GM12875 (cell line): ENCODE data around the gene PRKN.

ENCODE experiments used
- H3K4me3 ChIP-seq: one replicate; pipeline ENCODE4 v1.5.1; 2011; ENCODE audit warnings: low read depth, low read length, control low read depth
- CTCF ChIP-seq: IDR thresholded peaks from 2 replicates; pipeline ENCODE4 v1.5.1; 2011; ENCODE audit warnings: low read depth, mild to moderate bottlenecking, control low read depth, inconsistent platforms, low read length, moderate library complexity, borderline replicate concordance; ENCODE audit not compliant: insufficient read depth

The PRKN gene

DNA sequence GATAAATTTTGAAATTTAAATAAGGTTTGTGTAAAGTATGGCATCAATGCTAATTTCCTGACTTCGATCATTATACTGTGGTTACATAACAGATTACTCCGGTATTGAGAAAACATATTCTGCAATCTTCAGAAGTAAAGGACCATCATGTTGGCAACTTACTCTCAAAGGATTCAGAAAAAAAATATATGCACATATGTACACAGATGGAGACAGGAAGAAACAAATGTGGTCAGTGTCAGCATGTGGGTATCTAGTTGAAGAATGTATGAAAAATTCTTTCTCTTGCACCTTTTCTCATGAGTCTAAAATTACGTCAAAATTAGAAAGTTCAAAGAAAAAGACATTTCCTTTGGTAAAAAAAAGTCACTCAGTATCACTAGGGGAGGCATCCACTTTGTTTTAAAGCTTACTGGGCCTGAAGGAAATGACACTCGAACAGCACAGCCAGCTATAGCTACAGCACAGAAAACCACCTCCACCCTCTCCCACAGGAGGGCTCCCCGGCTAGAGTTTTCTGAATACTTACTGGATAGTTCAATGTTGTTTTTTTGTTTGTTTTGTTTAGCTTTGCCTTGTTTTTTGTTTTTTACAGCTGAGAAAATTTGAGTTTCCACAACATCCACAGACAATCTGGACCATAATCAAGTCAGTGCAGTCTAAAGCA, 1136.5 kb downstream of the PRKN start:
- H3K4me3 ChIP-seq = no peak overlapping the region
- no peak for TF ChIP-seq CTCF

GRCh38 chr6:161586887-161587286, 1140.7 kb downstream of the PRKN start:
- TF ChIP-seq CTCF = no peak
- no peak overlapping the region for H3K4me3 ChIP-seq

DNA sequence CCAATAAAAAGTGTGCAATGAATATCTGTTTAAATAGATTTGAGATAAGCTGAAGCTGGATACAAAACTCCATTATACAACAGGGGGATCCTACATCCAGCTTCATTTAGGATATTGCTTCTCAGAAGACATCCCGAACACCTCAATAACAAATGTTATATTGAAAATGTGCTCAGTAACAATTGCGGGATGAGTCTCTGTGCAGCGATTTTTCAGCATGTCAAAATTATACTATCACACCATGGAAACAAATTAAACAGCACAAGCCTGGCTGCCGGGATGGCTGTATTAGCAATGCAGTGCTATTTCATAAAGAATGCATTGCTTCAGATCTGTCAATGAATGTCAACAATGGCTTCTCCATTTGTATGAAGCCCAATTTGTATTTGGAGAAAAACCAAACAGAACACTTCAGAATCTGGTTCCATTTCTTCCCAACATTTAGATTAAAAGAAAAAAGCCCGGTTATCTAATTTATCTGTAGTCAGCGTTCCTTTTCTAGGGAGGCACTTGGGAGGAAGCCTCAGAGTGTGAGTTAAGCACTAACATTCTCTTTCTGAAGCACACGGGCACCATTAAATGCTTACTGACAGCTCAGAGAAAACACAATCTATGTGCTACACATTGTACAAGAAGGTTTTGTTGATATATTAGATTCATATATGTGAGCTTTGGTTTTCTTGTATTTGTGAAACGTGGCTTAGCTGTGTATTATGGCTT, 1142.8 kb downstream of the PRKN start:
- TF ChIP-seq CTCF = no peak

GRCh38 chr6:161584051-161584450, 1143.5 kb downstream of the PRKN start:
- H3K4me3 ChIP-seq = no peak overlapping the region
- TF ChIP-seq CTCF = no peak

More for the DNA sequence above, 1142.8 kb downstream of the PRKN start:
- no peak overlapping the region for H3K4me3 ChIP-seq

DNA sequence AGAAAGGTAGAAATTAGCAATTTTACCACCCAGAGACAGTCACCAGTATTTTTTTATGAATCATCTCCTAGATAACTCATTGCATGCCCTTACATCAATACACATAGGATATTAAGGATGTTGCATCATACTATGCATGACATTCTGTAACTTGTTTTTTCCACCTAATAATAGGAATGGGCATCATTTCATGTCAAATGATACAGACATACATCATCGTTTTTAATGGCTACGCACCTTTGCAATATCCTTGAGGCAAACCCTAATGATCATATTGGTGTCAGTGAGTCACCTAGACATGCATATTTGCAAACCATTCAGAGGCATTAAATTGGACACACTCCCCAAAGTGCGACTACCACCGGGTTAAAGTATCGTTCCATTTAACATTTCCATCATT, 1144.0 kb downstream of the PRKN start:
- H3K4me3 ChIP-seq = no peak overlapping the region

GRCh38 chr6:161578478-161578877, 1149.1 kb downstream of the PRKN start:
- no peak overlapping the region for H3K4me3 ChIP-seq
- no peak for TF ChIP-seq CTCF

More for the DNA sequence above, 1144.0 kb downstream of the PRKN start:
- TF ChIP-seq CTCF = no peak

GRCh38 chr6:161575523-161576254, 1151.9 kb downstream of the PRKN start:
- TF ChIP-seq CTCF = no peak
- no peak overlapping the region for H3K4me3 ChIP-seq
